Measurements from ENCODE around the gene DAPK3. TPM values are rescaled to one million over a fixed set of nuclear protein-coding genes. Genes with fewer than 3 reads are reported as not detected.

The DAPK3 gene
- polyA plus RNA-seq, 1 donor from 2014 or later, result 100 TPM

- Histone ChIP-seq H3K4me3 (ENCODE audit: low read length) (no peak overlapping the region), H3K27ac (ENCODE audit: low read length) (no peak overlapping the region), H3K36me3 (ENCODE audit: insufficient read depth, low read length) (no peaks in the 10 kb centered on the region), H3K79me2 (replicated peaks; ENCODE audit: insufficient read depth, low read length) (no peaks in the 10 kb centered on the region), H3K9ac (ENCODE audit: low read length) (no peak overlapping the region), H3F3A (ENCODE audit: insufficient read depth, low read length, poor library complexity, severe bottlenecking) (no peaks in the 10 kb centered on the region), H3K4me2 (ENCODE audit: low read length) (no peak overlapping the region), H4K20me1 (ENCODE audit: insufficient read depth) (no peaks in the 10 kb centered on the region), H3K9me2 (ENCODE audit: insufficient read depth, low read length) (no peaks in the 10 kb centered on the region), H3K9me3 (ENCODE audit: low read length) (no peaks in the 10 kb centered on the region), H3K27me3 (ENCODE audit: insufficient read depth, low read depth, low read length) (no peaks in the 10 kb centered on the region), H2AFZ (ENCODE audit: low read depth, low read length) (no peak overlapping the region)
- TF ChIP-seq EZH2 (IDR thresholded peaks at IDR 0.05; ENCODE audit: borderline replicate concordance, insufficient read depth, low read length, poor library complexity, severe bottlenecking) (no peak), TAF1 (IDR thresholded peaks at IDR 0.05; ENCODE audit: low read depth) (no peak), REST (IDR thresholded peaks at IDR 0.05; ENCODE audit: borderline replicate concordance) (no peak), RAD21 (conservative IDR thresholded peaks at IDR 0.05) (no peak), CTCF (IDR thresholded peaks at IDR 0.05; ENCODE audit: poor library complexity, severe bottlenecking) (no peak), MXI1 (conservative IDR thresholded peaks at IDR 0.05; ENCODE audit: poor library complexity, severe bottlenecking) (no peak), SMC3 (conservative IDR thresholded peaks at IDR 0.05; ENCODE audit: poor library complexity) (no peak)
Measured at GRCh38 chr19:3944018-3944721, 26.7 kb downstream of the DAPK3 start.

- TF ChIP-seq RAD21 (conservative IDR thresholded peaks at IDR 0.05) (no peak), EZH2 (IDR thresholded peaks at IDR 0.05; ENCODE audit: borderline replicate concordance, insufficient read depth, low read length, poor library complexity, severe bottlenecking) (no peak), REST (IDR thresholded peaks at IDR 0.05; ENCODE audit: borderline replicate concordance) (no peak), SMC3 (conservative IDR thresholded peaks at IDR 0.05; ENCODE audit: poor library complexity) (no peak), MXI1 (conservative IDR thresholded peaks at IDR 0.05; ENCODE audit: poor library complexity, severe bottlenecking) (no peak), TAF1 (IDR thresholded peaks at IDR 0.05; ENCODE audit: low read depth) (no peak), CTCF (IDR thresholded peaks at IDR 0.05; ENCODE audit: poor library complexity, severe bottlenecking) (no peak), POLR2AphosphoS5 (IDR thresholded peaks at IDR 0.05) (no peak), EP300 (conservative IDR thresholded peaks at IDR 0.05; ENCODE audit: poor library complexity, severe bottlenecking) (no peak)
Measured at GRCh38 chr19:3942790-3943409, 28.0 kb downstream of the DAPK3 start.

More at GRCh38 chr19:3942790-3943409, 28.0 kb downstream of the DAPK3 start:
- no peak overlapping the region for H3K4me3 ChIP-seq (ENCODE audit: low read length)
- H3K9me3 ChIP-seq (ENCODE audit: low read length), result no peaks in the 10 kb centered on the region
- H3K36me3 ChIP-seq (ENCODE audit: insufficient read depth, low read length), result no peaks in the 10 kb centered on the region
- no peak overlapping the region for H3K9ac ChIP-seq (ENCODE audit: low read length)
- no peak overlapping the region for H3K4me2 ChIP-seq (ENCODE audit: low read length)
- no peaks in the 10 kb centered on the region for H3K79me2 ChIP-seq (replicated peaks; ENCODE audit: insufficient read depth, low read length)
- no peaks in the 10 kb centered on the region for H3F3A ChIP-seq (ENCODE audit: insufficient read depth, low read length, poor library complexity, severe bottlenecking)
- no peak overlapping the region for H2AFZ ChIP-seq (ENCODE audit: low read depth, low read length)
- H3K9me2 ChIP-seq (ENCODE audit: insufficient read depth, low read length), result no peaks in the 10 kb centered on the region
- H4K20me1 ChIP-seq (ENCODE audit: insufficient read depth), result no peaks in the 10 kb centered on the region
- no peak overlapping the region for H3K27ac ChIP-seq (ENCODE audit: low read length)
- no peaks in the 10 kb centered on the region for H3K27me3 ChIP-seq (ENCODE audit: insufficient read depth, low read depth, low read length)
